K562 (cell line): ENCODE measurements around the gene TEAD3. TPM values are rescaled to one million over a fixed set of nuclear protein-coding genes. Genes with fewer than 3 reads are reported as not detected.

Experiments used
- ATAC-seq: fragments of 200-7000 bp; cut with Tn5 transposase; 3 replicates; pipeline ENCODE4 v1.9.1; 2020; ENCODE audit warnings: moderate library complexity
- BruUV-seq: library from RNA; stranded (reverse); fragments of 400-500 nt; replicated peaks from 2 replicates; lab custom pipeline; 2021; lab: Mats Ljungman, UMichigan
- CTCF ChIA-PET: fragments of 300-600 bp; formaldehyde crosslinking; extraction: SDS; loops from one replicate; lab custom pipeline; 2021; ENCODE audit warnings: low intra/inter-chr PET ratio; lab: Yijun Ruan, JAX
- POLR2A ChIA-PET: fragments of 300-600, 350-650 bp; sonication (Branson Sonifier 250); formaldehyde crosslinking; extraction: SDS; loops from one replicate; lab custom pipeline; 2021; ENCODE audit warnings: antibody characterized with exemption, inconsistent platforms; lab: Yijun Ruan, JAX
- DNase-seq, 4 experiments: peaks; one replicate each; pipeline versions ENCODE4 v3.0.0 to v3.0.0-alpha.2; 2011 to 2018; ENCODE audit warnings: low spot score in 3 of 4, mixed read lengths in 3 of 4; ENCODE audit errors: extremely low read depth in 1 of 4
- FAIRE-seq: peaks from 2 replicates; lab custom pipeline; 2011; peaks lifted over from hg19 to GRCh38; lab: Jason Lieb, UNC
- H2AFZ ChIP-seq: 2 replicates; pipeline ENCODE4 v1.6.0; 2011; ENCODE audit warnings: low read depth, low read length, control low read depth, inconsistent platforms
- H3K27ac ChIP-seq: fragments of 200-600 bp; 3 replicates; pipeline ENCODE4 v1.8.0; 2011; ENCODE audit warnings: low read depth, mild to moderate bottlenecking, control low read depth, inconsistent platforms, low read length, moderate library complexity, mixed read lengths; ENCODE audit errors: extremely low read depth
- H3K27me3 ChIP-seq, 2 experiments: fragments of 300-600 bp in 1 of 2; 2 replicates in 1 of 2; 3 replicates in 1 of 2; pipeline versions ENCODE4 v1.6.0 to v1.8.0; 2011; ENCODE audit warnings: inconsistent platforms in 2 of 2, low read length in 2 of 2, mild to moderate bottlenecking in 1 of 2, mixed read lengths in 1 of 2, moderate library complexity in 1 of 2; ENCODE audit not compliant: control insufficient read depth in 2 of 2, insufficient read depth in 2 of 2
- H3K36me3 ChIP-seq: fragments of 300-600 bp; 3 replicates; pipeline ENCODE4 v1.8.0; 2011; ENCODE audit warnings: mild to moderate bottlenecking, low read length, inconsistent platforms; ENCODE audit not compliant: control insufficient read depth, insufficient read depth
- H3K4me1 ChIP-seq, 2 experiments: fragments of 200-600 bp in 1 of 2; replicated peaks in 1 of 2; 2 replicates in 1 of 2; 3 replicates in 1 of 2; pipeline versions ENCODE4 v1.5.1 to v1.8.0; 2011; ENCODE audit warnings: inconsistent platforms in 2 of 2, low read length in 2 of 2, mild to moderate bottlenecking in 1 of 2, mixed read lengths in 1 of 2, moderate library complexity in 1 of 2; ENCODE audit not compliant: control insufficient read depth in 2 of 2, insufficient read depth in 2 of 2
- H3K4me2 ChIP-seq: 2 replicates; pipeline ENCODE4 v1.6.1; 2011; ENCODE audit warnings: low read length, control low read depth, inconsistent platforms, mixed read lengths; ENCODE audit not compliant: insufficient read depth
- H3K4me3 ChIP-seq: fragments of 200-600 bp; sonication (generic), shearing (Covaris generic); 2 replicates; pipeline ENCODE4 v1.5.1; 2016; ENCODE audit warnings: control low read depth, inconsistent platforms
- H3K79me2 ChIP-seq: fragments of 200-600 bp; 3 replicates; pipeline ENCODE4 v1.8.0; 2011; ENCODE audit warnings: low read length, inconsistent platforms; ENCODE audit not compliant: control insufficient read depth, insufficient read depth
- H3K9ac ChIP-seq, 2 experiments: 2 replicates each; pipeline versions ENCODE4 v1.6.0 to v1.6.1; 2011; ENCODE audit warnings: low read depth in 2 of 2, low read length in 2 of 2, control low read depth in 1 of 2, inconsistent platforms in 1 of 2, mild to moderate bottlenecking in 1 of 2, mixed read lengths in 1 of 2; ENCODE audit not compliant: insufficient read depth in 1 of 2
- H3K9me1 ChIP-seq: one replicate; pipeline ENCODE4 v1.6.0; 2011; ENCODE audit warnings: inconsistent platforms, mild to moderate bottlenecking, low read length, moderate library complexity; ENCODE audit not compliant: control insufficient read depth, insufficient read depth
- H3K9me3 ChIP-seq: replicated peaks from 2 replicates; pipeline ENCODE4 v1.5.1; 2011; ENCODE audit warnings: low read depth, low read length, inconsistent platforms; ENCODE audit not compliant: control insufficient read depth, insufficient read depth
- H4K20me1 ChIP-seq: replicated peaks from 2 replicates; pipeline ENCODE4 v1.6.1; 2011; ENCODE audit warnings: low read length, inconsistent platforms, mixed read lengths; ENCODE audit not compliant: control insufficient read depth, insufficient read depth
- CEBPB ChIP-seq: fragments of 450-650 bp; IDR thresholded peaks from 2 replicates; pipeline ENCODE4 v1.6.1; 2016; ENCODE audit warnings: missing genetic modification characterization, missing compliant biosample characterization
- KDM1A ChIP-seq, 2 experiments: fragments of 450-650 bp; IDR thresholded peaks; 2 replicates each; pipeline ENCODE4 v1.6.1; 2016; ENCODE audit warnings: mild to moderate bottlenecking in 2 of 2
- NFRKB ChIP-seq: fragments of 450-650 bp; IDR thresholded peaks from 2 replicates; pipeline ENCODE4 v1.6.1; 2016; ENCODE audit warnings: low read depth
- POLR2AphosphoS2 ChIP-seq: IDR thresholded peaks from 2 replicates; pipeline ENCODE4 v1.6.1; 2012; ENCODE audit warnings: low read length, improper control_type of control experiment
- SAP30 ChIP-seq: fragments of 200-600 bp; sonication (generic); IDR thresholded peaks from 2 replicates; pipeline ENCODE4 v1.6.1; 2012; ENCODE audit warnings: borderline replicate concordance, low read depth, mild to moderate bottlenecking, moderate library complexity, low read length, control low read depth, inconsistent platforms; ENCODE audit not compliant: insufficient read depth, poor library complexity, severe bottlenecking
- SRSF9 ChIP-seq: fragments of 200-400 bp; formaldehyde crosslinking; IDR thresholded peaks from 2 replicates; pipeline ENCODE4 v1.6.1; 2017; ENCODE audit warnings: low read depth, low read length, borderline replicate concordance
- ZBTB1 ChIP-seq: sonication (generic); formaldehyde crosslinking; IDR thresholded peaks from 2 replicates; pipeline ENCODE4 v1.8.1; 2023; ENCODE audit warnings: missing genetic modification reagents, low read depth, mild to moderate bottlenecking, borderline replicate concordance
- ZNF165 ChIP-seq: fragments of 250-450 bp; sonication (Bioruptor Pico); IDR thresholded peaks from 2 replicates; pipeline ENCODE4 v1.4.0; 2020; ENCODE audit warnings: borderline replicate concordance
- ZNF408 ChIP-seq: fragments of 250-450 bp; sonication (Bioruptor Pico); IDR thresholded peaks from 2 replicates; pipeline ENCODE4 v1.4.0; 2020; ENCODE audit warnings: low read depth, mild to moderate bottlenecking, moderate library complexity
- ZNF41 ChIP-seq: fragments of 250-450 bp; sonication (Bioruptor Pico); conservative IDR thresholded peaks from 2 replicates; pipeline ENCODE4 v1.4.0; 2020; ENCODE audit warnings: mild to moderate bottlenecking
- WGBS: fragments of 100-300 bp; shearing (Covaris generic); methylation state at CpG from one replicate; pipeline ENCODE4 v1.1.6; 2016; ENCODE audit warnings: low coverage, mixed read lengths; ENCODE audit not compliant: insufficient coverage; ENCODE audit errors: missing lambda C conversion rate; 5-methylcytosine and 5-hydroxymethylcytosine counted together
- in situ Hi-C: fragments of 300-500 bp; cut with MboI; formaldehyde crosslinking; loops from 4 replicates; pipeline ENCODE4 v1.15.0; 2018; ENCODE audit warnings: inconsistent platforms, mixed read lengths
- intact Hi-C: fragments of 100-400 bp; cut with micrococcal nuclease; formaldehyde crosslinking; loops from 2 replicates; pipeline ENCODE4 v1.14.2; 2022
- polyA plus RNA-seq, 8 experiments: library from polyadenylated mRNA; depleted of rRNA in 4 of 8; stranded (reverse) in 5 of 8; unstranded in 3 of 8; fragments of >200 nt; fragmentation: Nextera tagmentation in 2 of 8; fragmentation: Illumina TruSeq in 1 of 8; extraction: Ambion mirVana in 2 of 8; extraction: Trizol in 1 of 8; gene quantifications; 2 replicates each; pipeline versions ENCODE4 v1.2.1 to v1.2.3, GENCODE V29; 2011 to 2014; ENCODE audit warnings: inconsistent platforms in 1 of 8, missing spikeins in 1 of 8
- total RNA-seq, 7 experiments: library from RNA; depleted of rRNA in 6 of 7; stranded (reverse); fragments of >200 nt in 6 of 7; fragmentation: Illumina TruSeq in 2 of 7; extraction: Trizol in 2 of 7; gene quantifications; 2 replicates each; pipeline versions ENCODE4 v1.2.1 to v1.2.3, GENCODE V29; 2011 to 2021; ENCODE audit warnings: low replicate concordance in 1 of 7
- TF ChIP-seq, protein P1 (sequence below), 2 experiments: fragments of 450-650 bp in 1 of 2; sonication (generic) in 1 of 2; formaldehyde crosslinking in 1 of 2; IDR thresholded peaks; 2 replicates each; pipeline versions ENCODE4 v1.7.1 to v1.9.0; 2016 to 2022; ENCODE audit warnings: inconsistent platforms in 1 of 2, mild to moderate bottlenecking in 1 of 2, missing genetic modification reagents in 1 of 2

The TEAD3 gene
- total and polyA plus RNA-seq, 9 of the 15 experiments (the other 6 are each of a cell fraction or from before 2014, with no cell fraction given), result 0.63 to 13.2 (median 3.3) TPM

- TF ChIP-seq ZNF165 (no peak), ZNF408 (CRISPR knock-in tag) (no peak), NFRKB (no peak), KDM1A (IDR thresholded peaks at IDR 0.05) (peak in 1 of 2 experiments; percentile 35; a peak in 1 of 4 replicates), ZNF41 (CRISPR knock-in tag) (no peak), POLR2AphosphoS2 (no peak)
Observed at GRCh38 chr6:35499372-35499771, 2.5 kb upstream of the TEAD3 start (continued).

GRCh38 chr6:35498422-35499067 is 1.7 kb upstream of the TEAD3 start:
- Histone ChIP-seq H2AFZ (peak overlapping the region; percentile 84), H3K9me1 (peaks cover 2% of the 10 kb centered on the region), H3K4me2 (peak overlapping the region; percentile 79), H3K4me1 (peaks cover 27 to 47% of the 10 kb centered on the region in 2 experiments; a peak in 4 of 5 replicates), H3K27ac (peak overlapping the region; percentile 95), H3K27me3 (peaks cover 2 to 6% of the 10 kb centered on the region in 2 experiments; a peak in 3 of 5 replicates), H3K79me2 (peaks cover 29% of the 10 kb centered on the region), H4K20me1 (peaks cover 13% of the 10 kb centered on the region; the same call in 1 of the 2 replicates), H3K9me3 (no peaks in the 10 kb centered on the region), H3K36me3 (no peaks in the 10 kb centered on the region), H3K9ac (peak overlapping the region; percentile 93 to 97), H3K4me3 (peak overlapping the region; percentile 69)
- in situ Hi-C loops (no loop called here), intact Hi-C loops (no loop called here)
- TSS peak; percentile 76 for BruUV-seq
- ChIA-PET CTCF (no interaction called here), POLR2A (interaction anchor here (0.5 to 3.5 kb wide), 6 partner anchors 10 to 93 kb away, joined by 3 to 50 read pairs (median 4); no protein-coding TSS in a partner anchor)
- FAIRE-seq (peak; percentile 67), DNase-seq (peak in 3 of 4 experiments; percentile 44 to 76 (median 71)), ATAC-seq (peak; percentile 16)
- WGBS, result 31% methylated on average over 14 of the region's 14 CpGs
- TF ChIP-seq, protein P1, sequence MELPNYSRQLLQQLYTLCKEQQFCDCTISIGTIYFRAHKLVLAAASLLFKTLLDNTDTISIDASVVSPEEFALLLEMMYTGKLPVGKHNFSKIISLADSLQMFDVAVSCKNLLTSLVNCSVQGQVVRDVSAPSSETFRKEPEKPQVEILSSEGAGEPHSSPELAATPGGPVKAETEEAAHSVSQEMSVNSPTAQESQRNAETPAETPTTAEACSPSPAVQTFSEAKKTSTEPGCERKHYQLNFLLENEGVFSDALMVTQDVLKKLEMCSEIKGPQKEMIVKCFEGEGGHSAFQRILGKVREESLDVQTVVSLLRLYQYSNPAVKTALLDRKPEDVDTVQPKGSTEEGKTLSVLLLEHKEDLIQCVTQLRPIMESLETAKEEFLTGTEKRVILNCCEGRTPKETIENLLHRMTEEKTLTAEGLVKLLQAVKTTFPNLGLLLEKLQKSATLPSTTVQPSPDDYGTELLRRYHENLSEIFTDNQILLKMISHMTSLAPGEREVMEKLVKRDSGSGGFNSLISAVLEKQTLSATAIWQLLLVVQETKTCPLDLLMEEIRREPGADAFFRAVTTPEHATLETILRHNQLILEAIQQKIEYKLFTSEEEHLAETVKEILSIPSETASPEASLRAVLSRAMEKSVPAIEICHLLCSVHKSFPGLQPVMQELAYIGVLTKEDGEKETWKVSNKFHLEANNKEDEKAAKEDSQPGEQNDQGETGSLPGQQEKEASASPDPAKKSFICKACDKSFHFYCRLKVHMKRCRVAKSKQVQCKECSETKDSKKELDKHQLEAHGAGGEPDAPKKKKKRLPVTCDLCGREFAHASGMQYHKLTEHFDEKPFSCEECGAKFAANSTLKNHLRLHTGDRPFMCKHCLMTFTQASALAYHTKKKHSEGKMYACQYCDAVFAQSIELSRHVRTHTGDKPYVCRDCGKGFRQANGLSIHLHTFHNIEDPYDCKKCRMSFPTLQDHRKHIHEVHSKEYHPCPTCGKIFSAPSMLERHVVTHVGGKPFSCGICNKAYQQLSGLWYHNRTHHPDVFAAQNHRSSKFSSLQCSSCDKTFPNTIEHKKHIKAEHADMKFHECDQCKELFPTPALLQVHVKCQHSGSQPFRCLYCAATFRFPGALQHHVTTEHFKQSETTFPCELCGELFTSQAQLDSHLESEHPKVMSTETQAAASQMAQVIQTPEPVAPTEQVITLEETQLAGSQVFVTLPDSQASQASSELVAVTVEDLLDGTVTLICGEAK (IDR thresholded peaks at IDR 0.05), result no peak
- TF ChIP-seq, protein P1 (CRISPR knock-in tag; IDR thresholded peaks at IDR 0.05), result no peak
- TF ChIP-seq ZBTB1 (CRISPR knock-in tag) (peak; percentile 19; the same call in 1 of the 2 replicates), SRSF9 (no peak), CEBPB (tag) (peak; percentile 70), SAP30 (peak; percentile 45)
